A673 (cell line): ENCODE results near the gene HES2. TPM values are rescaled to one million over a fixed set of nuclear protein-coding genes. Genes with fewer than 3 reads are reported as not detected.

Source experiments
- BruUV-seq: library from RNA; stranded (reverse); fragments of 400-500 nt; replicated peaks from 2 replicates; lab custom pipeline; 2021; lab: Mats Ljungman, UMichigan
- CTCF ChIA-PET: fragments of 300-600 bp; sonication (Branson Sonifier 250); formaldehyde crosslinking; loops from one replicate; lab custom pipeline; 2022; ENCODE audit warnings: antibody characterized with exemption; lab: Charles Lee
- POLR2A ChIA-PET: fragments of 300-600 bp; sonication (Branson Sonifier 250); formaldehyde crosslinking; loops from one replicate; lab custom pipeline; 2022; ENCODE audit warnings: antibody characterized with exemption; ENCODE audit not compliant: low non-redundant PET; lab: Charles Lee
- DNase-seq: peaks from one replicate; pipeline ENCODE4 v3.0.0-alpha.2; 2015; ENCODE audit warnings: low spot score
- H3K27ac ChIP-seq: fragments of 200-600 bp; sonication (generic); 2 replicates; pipeline ENCODE4 v1.5.1; 2016; ENCODE audit warnings: mixed run types, low read depth, mild to moderate bottlenecking, mixed read lengths, antibody characterized with exemption, low read length; ENCODE audit not compliant: poor library complexity, severe bottlenecking
- H3K27me3 ChIP-seq: fragments of 200-600 bp; sonication (generic); replicated peaks from 2 replicates; pipeline ENCODE4 v1.6.1; 2017; ENCODE audit warnings: mixed run types, low read depth, mild to moderate bottlenecking, mixed read lengths, antibody characterized with exemption, low read length; ENCODE audit not compliant: insufficient read depth, poor library complexity
- H3K36me3 ChIP-seq: fragments of 200-600 bp; sonication (generic); 2 replicates; pipeline ENCODE4 v1.6.1; 2016; ENCODE audit warnings: mixed run types, mild to moderate bottlenecking, mixed read lengths, antibody characterized with exemption, low read length; ENCODE audit not compliant: insufficient read depth, poor library complexity, severe bottlenecking
- H3K4me1 ChIP-seq: fragments of 200-600 bp; sonication (generic); 2 replicates; pipeline ENCODE4 v1.6.1; 2017; ENCODE audit warnings: mixed run types, mild to moderate bottlenecking, mixed read lengths, antibody characterized with exemption, low read length; ENCODE audit not compliant: insufficient read depth, poor library complexity, severe bottlenecking
- H3K4me3 ChIP-seq: fragments of 200-600 bp; sonication (generic); 2 replicates; pipeline ENCODE4 v1.5.1; 2016; ENCODE audit warnings: low read depth, mixed run types, mild to moderate bottlenecking, mixed read lengths, low read length; ENCODE audit not compliant: poor library complexity, severe bottlenecking
- H3K9me3 ChIP-seq: fragments of 200-600 bp; sonication (generic); 2 replicates; pipeline ENCODE4 v1.6.1; 2016; ENCODE audit warnings: mixed run types, low read depth, mild to moderate bottlenecking, mixed read lengths, antibody characterized with exemption, low read length; ENCODE audit not compliant: poor library complexity, severe bottlenecking
- CTCF ChIP-seq: fragments of 300-800, 200-600 bp; sonication (generic); conservative IDR thresholded peaks from 2 replicates; pipeline ENCODE4 v1.5.1; 2017; ENCODE audit warnings: low read depth, mild to moderate bottlenecking, antibody characterized with exemption, low read length, moderate library complexity, mixed read lengths
- EZH2 ChIP-seq: fragments of 200-600 bp; sonication (generic); IDR thresholded peaks from 2 replicates; pipeline ENCODE4 v1.6.1; 2017; ENCODE audit warnings: borderline replicate concordance, low read depth, mild to moderate bottlenecking, mixed read lengths, antibody characterized with exemption, low read length; ENCODE audit not compliant: poor library complexity, severe bottlenecking
- intact Hi-C: fragments of 100-400 bp; cut with micrococcal nuclease; formaldehyde crosslinking; loops from one replicate; pipeline ENCODE4 v1.10.0; 2022; ENCODE audit not compliant: unreplicated experiment
- total RNA-seq: library from RNA; stranded (reverse); gene quantifications from 2 replicates; pipeline ENCODE4 v1.2.3, GENCODE V29; 2021

HES2 gene
- total RNA-seq, 1 experiment from 2014 or later = not detected

- Histone ChIP-seq H3K4me1 (no peaks in the 10 kb centered on the region), H3K27me3 (peaks cover 23% of the 10 kb centered on the region), H3K4me3 (no peak overlapping the region), H3K9me3 (no peaks in the 10 kb centered on the region), H3K27ac (no peak overlapping the region), H3K36me3 (no peaks in the 10 kb centered on the region)
- TF ChIP-seq CTCF (no peak), EZH2 (no peak)
- ChIA-PET POLR2A (no interaction called here), CTCF (interaction anchor here (0.5 to 1.2 kb wide), 3 partner anchors 20 to 213 kb away, joined by 4 to 8 read pairs (median 6); no protein-coding TSS in a partner anchor)
- DNase-seq = no peak
- no TSS peak for BruUV-seq
- intact Hi-C loops = no loop called here
Measured at GRCh38 chr1:6443339-6444115, 23.8 kb upstream of the HES2 start.

GRCh38 chr1:6441586-6441985, 21.9 kb upstream of the HES2 start:
- CTCF ChIA-PET = no interaction called here
- TF ChIP-seq EZH2 = no peak
- TF ChIP-seq CTCF = no peak
- Histone ChIP-seq H3K4me1 (no peaks in the 10 kb centered on the region), H3K27ac (no peak overlapping the region), H3K9me3 (no peaks in the 10 kb centered on the region), H3K36me3 (no peaks in the 10 kb centered on the region), H3K4me3 (no peak overlapping the region), H3K27me3 (peaks cover 4% of the 10 kb centered on the region)
- intact Hi-C loops = no loop called here
- POLR2A ChIA-PET = no interaction called here
- no peak for DNase-seq
- no TSS peak for BruUV-seq

- H3K27ac ChIP-seq = no peak overlapping the region
- no peaks in the 10 kb centered on the region for H3K36me3 ChIP-seq
- no peaks in the 10 kb centered on the region for H3K4me1 ChIP-seq
- no peak overlapping the region for H3K4me3 ChIP-seq
- DNase-seq = peak; percentile 69
- BruUV-seq = no TSS peak
- H3K27me3 ChIP-seq = no peaks in the 10 kb centered on the region
- CTCF ChIA-PET = interaction anchor here (0.6 to 1.5 kb wide), 3 partner anchors 33 to 1012 kb away, joined by 3 to 4 read pairs (median 3); no protein-coding TSS in a partner anchor
- TF ChIP-seq CTCF = peak; percentile 38; the same call in 1 of the 2 replicates
- TF ChIP-seq EZH2 = no peak
- intact Hi-C loops = no loop called here
- POLR2A ChIA-PET = interaction anchor here (0.5 kb wide), 1 partner anchor 286 kb away, joined by 3 read pairs; no protein-coding TSS in a partner anchor
- no peaks in the 10 kb centered on the region for H3K9me3 ChIP-seq
Measured at GRCh38 chr1:6440198-6441126, 20.7 kb upstream of the HES2 start.
